NCI-H2196 treated with DMSO at 0.1 percent for 48 hours (cell line): Measurements from ENCODE around the gene HDC.
A peak's percentile ranks its signal among the peaks of the same experiment; 100 is the strongest.

Experiments
- DNase-seq: peaks from one replicate; lab custom pipeline; 2025; ENCODE audit not compliant: unreplicated experiment; lab: John Stamatoyannopoulos, UW

Gene HDC

DNA sequence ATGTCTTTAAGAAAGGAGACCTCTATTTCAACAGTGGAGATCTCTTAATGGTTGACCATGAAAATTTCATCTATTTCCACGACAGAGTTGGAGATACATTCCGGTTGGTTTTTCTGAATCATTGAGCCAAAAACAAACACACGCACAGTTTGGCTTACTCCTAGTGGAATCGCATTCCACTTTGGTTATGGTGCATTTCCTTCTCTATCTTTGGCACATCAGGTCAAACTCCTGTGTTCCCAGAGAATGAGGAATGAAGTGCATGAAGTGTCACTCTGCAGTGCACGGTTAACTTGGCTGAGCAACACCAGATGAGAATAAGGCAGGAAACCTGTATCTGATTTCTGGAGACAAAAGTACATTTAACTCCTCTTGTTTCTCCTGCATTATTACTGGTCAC, 38.5 kb downstream of the HDC start:
- no peak for DNase-seq

- DNase-seq, result no peak
Measured at GRCh38 chr15:50225938-50226337, 39.6 kb downstream of the HDC start.

DNA sequence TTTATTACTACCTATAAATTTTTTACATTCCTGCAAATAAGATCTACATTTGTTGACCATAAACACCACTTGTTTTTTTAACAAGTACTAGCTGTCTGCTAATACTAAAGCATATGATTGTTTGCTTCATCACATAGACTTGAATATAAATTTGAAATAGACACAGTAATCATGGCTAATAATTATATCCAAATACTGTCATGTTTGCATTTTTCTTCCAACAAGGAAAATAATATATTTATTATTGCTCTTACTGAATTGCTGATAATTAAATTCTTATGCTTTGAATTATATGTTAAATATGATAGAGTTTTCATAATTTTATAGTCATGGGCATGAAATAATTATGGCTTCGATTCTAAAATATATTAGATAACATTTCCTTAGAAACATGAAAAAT, 40.5 kb downstream of the HDC start:
- DNase-seq, result no peak

DNA sequence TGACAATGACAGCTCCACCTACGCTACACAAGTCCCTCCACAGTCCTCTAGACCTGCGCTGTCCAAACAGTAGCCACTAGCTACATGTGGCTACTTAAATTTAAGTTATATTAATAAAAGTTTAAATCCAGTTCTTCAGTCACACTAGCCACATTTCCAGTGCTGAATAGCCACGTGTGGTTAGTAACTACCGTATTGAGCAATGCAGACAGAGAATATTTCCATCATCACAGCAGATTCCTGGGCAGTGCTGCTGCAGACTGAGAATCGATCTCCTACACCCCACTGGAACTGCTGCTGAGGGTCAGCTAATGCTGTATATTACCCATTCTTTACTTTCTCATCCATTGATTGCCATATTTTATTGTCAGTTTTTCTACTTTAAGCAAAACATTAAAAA, 40.9 kb downstream of the HDC start:
- DNase-seq, result no peak

GRCh38 chr15:50222181-50222580, 43.3 kb downstream of the HDC start:
- no peak for DNase-seq

- DNase-seq, result peak; percentile 40
Measured at GRCh38 chr15:50219820-50220219, 45.7 kb downstream of the HDC start.

DNA sequence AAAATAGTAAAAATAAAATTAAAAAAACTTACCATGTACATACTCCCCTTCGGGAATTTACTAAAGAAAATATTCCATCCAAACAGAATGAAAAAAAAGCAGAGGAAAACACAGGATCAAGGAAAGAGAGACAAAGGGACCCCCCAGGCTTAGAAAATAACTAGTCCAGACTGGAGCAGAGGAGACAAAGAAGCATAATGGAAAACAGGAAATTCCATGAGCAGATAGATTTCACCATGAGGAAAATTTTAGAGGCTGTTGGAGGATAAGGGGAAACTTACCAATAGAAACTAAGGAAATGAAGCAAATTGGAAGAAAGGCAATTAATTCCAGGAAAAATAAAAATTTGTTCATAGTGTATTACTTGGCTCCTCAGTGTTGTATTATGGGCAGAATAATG, 46.8 kb downstream of the HDC start:
- no peak for DNase-seq

GRCh38 chr15:50218291-50218690, 47.2 kb downstream of the HDC start:
- no peak for DNase-seq

GRCh38 chr15:50210462-50211157, 54.9 kb downstream of the HDC start:
- DNase-seq, result no peak

DNA sequence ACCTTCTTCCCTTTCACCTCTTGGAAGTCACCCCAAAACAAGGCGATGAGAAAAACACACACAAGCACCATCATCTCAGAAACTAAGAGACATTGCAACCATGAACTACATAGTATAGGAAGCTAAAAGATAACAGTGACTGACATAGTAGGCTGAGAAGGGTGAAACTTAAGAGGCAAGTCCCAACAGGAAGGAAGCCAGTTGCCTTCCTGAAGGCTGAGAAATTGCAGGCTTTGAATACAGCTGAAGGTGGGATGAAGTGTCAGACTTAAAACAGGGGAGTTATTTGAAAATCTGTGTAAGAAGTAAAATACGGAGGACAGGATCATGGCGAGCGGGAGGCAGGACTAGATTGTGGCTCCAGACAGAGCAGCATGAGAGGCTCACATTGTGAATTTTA, 55.7 kb downstream of the HDC start:
- no peak for DNase-seq

GRCh38 chr15:50206020-50206419, 59.5 kb downstream of the HDC start:
- no peak for DNase-seq

DNA sequence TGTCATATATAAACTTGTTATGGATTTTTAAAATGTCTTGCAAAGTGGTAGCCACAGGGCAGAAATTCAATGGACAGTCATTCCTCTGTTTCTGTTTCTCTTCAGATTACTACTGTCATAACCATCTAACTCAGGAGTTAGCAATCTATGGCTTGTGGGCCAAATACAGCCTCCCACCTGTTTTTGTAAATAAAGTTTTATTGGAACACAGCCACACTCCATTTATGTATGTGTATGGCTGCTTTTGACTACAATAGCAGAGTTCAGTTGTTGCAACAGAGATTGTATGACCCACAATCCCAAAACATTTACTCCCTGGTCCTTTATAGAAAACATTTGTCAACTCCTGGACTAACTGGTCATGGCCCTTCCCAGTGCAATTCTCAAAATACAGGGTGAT, 63.5 kb downstream of the HDC start:
- no peak for DNase-seq

- DNase-seq, result no peak
Measured at GRCh38 chr15:50192926-50193620, 72.5 kb downstream of the HDC start.

DNA sequence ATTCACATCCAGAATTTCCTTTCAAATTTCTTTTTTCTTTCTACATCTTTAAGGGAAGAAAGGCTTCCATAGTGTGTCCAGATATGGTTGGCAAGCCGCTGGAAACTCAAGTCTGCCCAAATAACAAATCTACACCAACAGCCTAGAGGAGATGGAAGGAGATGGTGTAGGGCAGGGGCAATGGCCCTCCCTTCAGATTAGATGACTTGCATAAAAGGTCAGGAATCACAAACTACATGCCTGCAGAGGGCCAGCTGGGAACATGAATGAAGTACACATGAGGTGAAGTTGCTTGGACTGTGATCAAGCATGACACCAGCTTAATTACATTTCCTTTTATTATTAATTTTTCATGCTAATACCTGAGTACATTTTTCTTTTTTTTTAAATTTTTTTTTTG, 73.4 kb downstream of the HDC start:
- no peak for DNase-seq
